Measurements from ENCODE around the gene CSNK1G2.

GRCh38 chr19:2010135-2010668 lies 69.2 kb downstream of the CSNK1G2 start:
- TF ChIP-seq CTCF (IDR thresholded peaks at IDR 0.05; ENCODE audit: low read depth, low read length) (no peak), POLR2A (IDR thresholded peaks at IDR 0.05; ENCODE audit: extremely low read depth, insufficient read length) (no peak), MAX (IDR thresholded peaks at IDR 0.05; ENCODE audit: low read depth, low read length) (no peak)
